ENCODE data around the gene EME1. TPM values are rescaled to one million over a fixed set of nuclear protein-coding genes. Genes with fewer than 3 reads are reported as not detected.

Gene EME1, protein sequence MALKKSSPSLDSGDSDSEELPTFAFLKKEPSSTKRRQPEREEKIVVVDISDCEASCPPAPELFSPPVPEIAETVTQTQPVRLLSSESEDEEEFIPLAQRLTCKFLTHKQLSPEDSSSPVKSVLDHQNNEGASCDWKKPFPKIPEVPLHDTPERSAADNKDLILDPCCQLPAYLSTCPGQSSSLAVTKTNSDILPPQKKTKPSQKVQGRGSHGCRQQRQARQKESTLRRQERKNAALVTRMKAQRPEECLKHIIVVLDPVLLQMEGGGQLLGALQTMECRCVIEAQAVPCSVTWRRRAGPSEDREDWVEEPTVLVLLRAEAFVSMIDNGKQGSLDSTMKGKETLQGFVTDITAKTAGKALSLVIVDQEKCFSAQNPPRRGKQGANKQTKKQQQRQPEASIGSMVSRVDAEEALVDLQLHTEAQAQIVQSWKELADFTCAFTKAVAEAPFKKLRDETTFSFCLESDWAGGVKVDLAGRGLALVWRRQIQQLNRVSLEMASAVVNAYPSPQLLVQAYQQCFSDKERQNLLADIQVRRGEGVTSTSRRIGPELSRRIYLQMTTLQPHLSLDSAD
- total RNA-seq (2014; rRNA removed; shearing (Covaris generic)) (5.9 and 15.9 TPM in 2 replicates), polyA plus RNA-seq (2016; fragmentation: Nextera tagmentation; extraction: Ambion mirVana) (14.4 and 14.7 TPM in 2 replicates)
- long read RNA-seq, partial matches to known transcripts: 3 of 9 reads
- long read RNA-seq, other reads (novel, unspliced or antisense): 2 of 9 reads

DNA sequence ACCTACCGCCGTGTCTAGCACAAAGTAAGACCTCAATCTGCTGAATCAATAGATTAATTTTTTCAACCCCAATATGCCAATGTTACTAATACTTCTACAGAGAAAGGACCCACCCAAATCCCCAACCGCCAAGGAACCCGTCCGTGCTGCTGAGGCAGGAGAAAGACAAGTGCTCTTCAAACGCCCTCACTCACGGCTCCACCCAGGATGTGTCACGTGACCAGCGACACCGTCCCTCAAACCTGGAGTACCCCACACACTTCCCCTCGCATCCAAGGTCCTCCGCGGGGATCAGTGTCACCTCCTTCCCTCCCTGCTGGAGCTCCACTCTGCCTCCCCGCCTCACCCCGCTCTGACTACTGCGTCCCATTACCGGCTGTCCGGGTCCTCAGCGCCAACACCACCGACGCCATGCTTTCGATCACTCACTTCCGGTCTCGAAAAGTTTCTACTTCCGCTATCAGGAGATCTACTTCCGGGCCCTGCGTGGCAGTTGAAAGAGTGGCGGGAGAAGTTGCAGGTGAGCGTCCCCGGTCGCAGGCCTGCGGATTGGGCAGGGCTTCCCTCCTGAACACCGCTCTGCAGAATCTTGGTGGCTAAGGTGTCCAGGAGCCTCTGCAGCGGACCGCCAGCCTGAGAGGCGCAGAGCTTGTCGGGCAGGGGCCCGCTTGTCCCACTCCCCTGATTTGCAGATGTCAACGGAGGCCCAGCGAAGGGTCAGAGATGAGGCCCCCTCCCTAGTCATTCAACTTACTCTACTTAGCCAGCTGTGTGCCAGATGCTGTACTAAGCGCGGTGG lies at the start of gene EME1, which contains the start of gene MRPL27:
EME1 (plus strand) TSS at position 472 of the 799 bp plus-strand sequence. CDS start 1,980 bp downstream, outside the sequence.
MRPL27 (minus strand) TSS at position 427 of the 799 bp plus-strand sequence; CDS start at position 413, 14 bp downstream.
- Histone ChIP-seq H3K9me2 (ENCODE audit: insufficient read depth) (no peaks in the 10 kb centered on the region), H2AFZ (peak within 1 kb of the TSS; percentile 95), H3K27ac (ENCODE audit: low read depth) (peak within 1 kb of the TSS; percentile 88), H3K4me1 (ENCODE audit: insufficient read depth) (peaks cover 9% of the 10 kb centered on the region; the same call in 1 of the 2 replicates), H3K27me3 (ENCODE audit: insufficient read depth) (no peaks in the 10 kb centered on the region), H3K4me2 (peak within 1 kb of the TSS; percentile 98), H3F3A (replicated peaks; ENCODE audit: low read depth) (no peaks in the 10 kb centered on the region), H3K36me3 (ENCODE audit: insufficient read depth) (peaks cover 18% of the 10 kb centered on the region; the same call in 1 of the 2 replicates), H3K4me3 (peak within 1 kb of the TSS; percentile 73), H3K79me2 (replicated peaks; ENCODE audit: insufficient read depth) (peaks cover 20% of the 10 kb centered on the region), H4K20me1 (replicated peaks; ENCODE audit: insufficient read depth) (peaks cover 9% of the 10 kb centered on the region)
- DNase-seq (ENCODE audit: low spot score) (peak; percentile 92), ATAC-seq (peak; percentile 96)
- Mint-ChIP-seq H3K27me3 (ENCODE audit: insufficient read depth, low read depth, poor library complexity) (peaks cover 11% of the 10 kb centered on the region), H3K4me3 (peak within 1 kb of the TSS; percentile 97), H3K27ac (peak within 1 kb of the TSS; percentile 99), H3K4me1 (peaks cover 13% of the 10 kb centered on the region), H3K36me3 (ENCODE audit: low read depth) (peaks cover 50% of the 10 kb centered on the region), H3K9me3 (no peaks in the 10 kb centered on the region)
- TF ChIP-seq STAT1 (IDR thresholded peaks at IDR 0.05; ENCODE audit: unreplicated experiment) (no peak), ZNF331 (CRISPR knock-in tag; IDR thresholded peaks at IDR 0.05; ENCODE audit: low read depth) (no peak), NANOG (IDR thresholded peaks at IDR 0.05; ENCODE audit: borderline replicate concordance) (peak; percentile 67; the same call in 1 of the 2 replicates), CREB1 (CRISPR knock-in tag; IDR thresholded peaks at IDR 0.05; ENCODE audit: low read depth) (peak; percentile 43), POLR2AphosphoS5 (IDR thresholded peaks at IDR 0.05; ENCODE audit: low read depth) (peak; percentile 91), JUNB (IDR thresholded peaks at IDR 0.05; ENCODE audit: unreplicated experiment) (no peak), ZNF114 (CRISPR knock-in tag; IDR thresholded peaks at IDR 0.05) (no peak)
- TF ChIP-seq, protein P1, sequence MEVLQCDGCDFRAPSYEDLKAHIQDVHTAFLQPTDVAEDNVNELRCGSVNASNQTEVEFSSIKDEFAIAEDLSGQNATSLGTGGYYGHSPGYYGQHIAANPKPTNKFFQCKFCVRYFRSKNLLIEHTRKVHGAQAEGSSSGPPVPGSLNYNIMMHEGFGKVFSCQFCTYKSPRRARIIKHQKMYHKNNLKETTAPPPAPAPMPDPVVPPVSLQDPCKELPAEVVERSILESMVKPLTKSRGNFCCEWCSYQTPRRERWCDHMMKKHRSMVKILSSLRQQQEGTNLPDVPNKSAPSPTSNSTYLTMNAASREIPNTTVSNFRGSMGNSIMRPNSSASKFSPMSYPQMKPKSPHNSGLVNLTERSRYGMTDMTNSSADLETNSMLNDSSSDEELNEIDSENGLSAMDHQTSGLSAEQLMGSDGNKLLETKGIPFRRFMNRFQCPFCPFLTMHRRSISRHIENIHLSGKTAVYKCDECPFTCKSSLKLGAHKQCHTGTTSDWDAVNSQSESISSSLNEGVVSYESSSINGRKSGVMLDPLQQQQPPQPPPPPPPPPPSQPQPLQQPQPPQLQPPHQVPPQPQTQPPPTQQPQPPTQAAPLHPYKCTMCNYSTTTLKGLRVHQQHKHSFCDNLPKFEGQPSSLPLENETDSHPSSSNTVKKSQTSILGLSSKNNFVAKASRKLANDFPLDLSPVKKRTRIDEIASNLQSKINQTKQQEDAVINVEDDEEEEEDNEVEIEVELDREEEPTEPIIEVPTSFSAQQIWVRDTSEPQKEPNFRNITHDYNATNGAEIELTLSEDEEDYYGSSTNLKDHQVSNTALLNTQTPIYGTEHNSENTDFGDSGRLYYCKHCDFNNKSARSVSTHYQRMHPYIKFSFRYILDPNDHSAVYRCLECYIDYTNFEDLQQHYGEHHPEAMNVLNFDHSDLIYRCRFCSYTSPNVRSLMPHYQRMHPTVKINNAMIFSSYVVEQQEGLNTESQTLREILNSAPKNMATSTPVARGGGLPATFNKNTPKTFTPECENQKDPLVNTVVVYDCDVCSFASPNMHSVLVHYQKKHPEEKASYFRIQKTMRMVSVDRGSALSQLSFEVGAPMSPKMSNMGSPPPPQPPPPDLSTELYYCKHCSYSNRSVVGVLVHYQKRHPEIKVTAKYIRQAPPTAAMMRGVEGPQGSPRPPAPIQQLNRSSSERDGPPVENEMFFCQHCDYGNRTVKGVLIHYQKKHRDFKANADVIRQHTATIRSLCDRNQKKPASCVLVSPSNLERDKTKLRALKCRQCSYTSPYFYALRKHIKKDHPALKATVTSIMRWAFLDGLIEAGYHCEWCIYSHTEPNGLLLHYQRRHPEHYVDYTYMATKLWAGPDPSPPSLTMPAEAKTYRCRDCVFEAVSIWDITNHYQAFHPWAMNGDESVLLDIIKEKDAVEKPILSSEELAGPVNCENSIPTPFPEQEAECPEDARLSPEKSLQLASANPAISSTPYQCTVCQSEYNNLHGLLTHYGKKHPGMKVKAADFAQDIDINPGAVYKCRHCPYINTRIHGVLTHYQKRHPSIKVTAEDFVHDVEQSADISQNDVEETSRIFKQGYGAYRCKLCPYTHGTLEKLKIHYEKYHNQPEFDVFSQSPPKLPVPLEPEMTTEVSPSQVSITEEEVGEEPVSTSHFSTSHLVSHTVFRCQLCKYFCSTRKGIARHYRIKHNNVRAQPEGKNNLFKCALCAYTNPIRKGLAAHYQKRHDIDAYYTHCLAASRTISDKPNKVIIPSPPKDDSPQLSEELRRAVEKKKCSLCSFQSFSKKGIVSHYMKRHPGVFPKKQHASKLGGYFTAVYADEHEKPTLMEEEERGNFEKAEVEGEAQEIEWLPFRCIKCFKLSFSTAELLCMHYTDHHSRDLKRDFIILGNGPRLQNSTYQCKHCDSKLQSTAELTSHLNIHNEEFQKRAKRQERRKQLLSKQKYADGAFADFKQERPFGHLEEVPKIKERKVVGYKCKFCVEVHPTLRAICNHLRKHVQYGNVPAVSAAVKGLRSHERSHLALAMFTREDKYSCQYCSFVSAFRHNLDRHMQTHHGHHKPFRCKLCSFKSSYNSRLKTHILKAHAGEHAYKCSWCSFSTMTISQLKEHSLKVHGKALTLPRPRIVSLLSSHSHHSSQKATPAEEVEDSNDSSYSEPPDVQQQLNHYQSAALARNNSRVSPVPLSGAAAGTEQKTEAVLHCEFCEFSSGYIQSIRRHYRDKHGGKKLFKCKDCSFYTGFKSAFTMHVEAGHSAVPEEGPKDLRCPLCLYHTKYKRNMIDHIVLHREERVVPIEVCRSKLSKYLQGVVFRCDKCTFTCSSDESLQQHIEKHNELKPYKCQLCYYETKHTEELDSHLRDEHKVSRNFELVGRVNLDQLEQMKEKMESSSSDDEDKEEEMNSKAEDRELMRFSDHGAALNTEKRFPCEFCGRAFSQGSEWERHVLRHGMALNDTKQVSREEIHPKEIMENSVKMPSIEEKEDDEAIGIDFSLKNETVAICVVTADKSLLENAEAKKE (CRISPR knock-in tag; IDR thresholded peaks at IDR 0.05): no peak
- TF ChIP-seq, protein P2, sequence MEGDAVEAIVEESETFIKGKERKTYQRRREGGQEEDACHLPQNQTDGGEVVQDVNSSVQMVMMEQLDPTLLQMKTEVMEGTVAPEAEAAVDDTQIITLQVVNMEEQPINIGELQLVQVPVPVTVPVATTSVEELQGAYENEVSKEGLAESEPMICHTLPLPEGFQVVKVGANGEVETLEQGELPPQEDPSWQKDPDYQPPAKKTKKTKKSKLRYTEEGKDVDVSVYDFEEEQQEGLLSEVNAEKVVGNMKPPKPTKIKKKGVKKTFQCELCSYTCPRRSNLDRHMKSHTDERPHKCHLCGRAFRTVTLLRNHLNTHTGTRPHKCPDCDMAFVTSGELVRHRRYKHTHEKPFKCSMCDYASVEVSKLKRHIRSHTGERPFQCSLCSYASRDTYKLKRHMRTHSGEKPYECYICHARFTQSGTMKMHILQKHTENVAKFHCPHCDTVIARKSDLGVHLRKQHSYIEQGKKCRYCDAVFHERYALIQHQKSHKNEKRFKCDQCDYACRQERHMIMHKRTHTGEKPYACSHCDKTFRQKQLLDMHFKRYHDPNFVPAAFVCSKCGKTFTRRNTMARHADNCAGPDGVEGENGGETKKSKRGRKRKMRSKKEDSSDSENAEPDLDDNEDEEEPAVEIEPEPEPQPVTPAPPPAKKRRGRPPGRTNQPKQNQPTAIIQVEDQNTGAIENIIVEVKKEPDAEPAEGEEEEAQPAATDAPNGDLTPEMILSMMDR (conservative IDR thresholded peaks at IDR 0.05; ENCODE audit: low read depth in 2 of 2): no peak
- TF ChIP-seq, protein P3, sequence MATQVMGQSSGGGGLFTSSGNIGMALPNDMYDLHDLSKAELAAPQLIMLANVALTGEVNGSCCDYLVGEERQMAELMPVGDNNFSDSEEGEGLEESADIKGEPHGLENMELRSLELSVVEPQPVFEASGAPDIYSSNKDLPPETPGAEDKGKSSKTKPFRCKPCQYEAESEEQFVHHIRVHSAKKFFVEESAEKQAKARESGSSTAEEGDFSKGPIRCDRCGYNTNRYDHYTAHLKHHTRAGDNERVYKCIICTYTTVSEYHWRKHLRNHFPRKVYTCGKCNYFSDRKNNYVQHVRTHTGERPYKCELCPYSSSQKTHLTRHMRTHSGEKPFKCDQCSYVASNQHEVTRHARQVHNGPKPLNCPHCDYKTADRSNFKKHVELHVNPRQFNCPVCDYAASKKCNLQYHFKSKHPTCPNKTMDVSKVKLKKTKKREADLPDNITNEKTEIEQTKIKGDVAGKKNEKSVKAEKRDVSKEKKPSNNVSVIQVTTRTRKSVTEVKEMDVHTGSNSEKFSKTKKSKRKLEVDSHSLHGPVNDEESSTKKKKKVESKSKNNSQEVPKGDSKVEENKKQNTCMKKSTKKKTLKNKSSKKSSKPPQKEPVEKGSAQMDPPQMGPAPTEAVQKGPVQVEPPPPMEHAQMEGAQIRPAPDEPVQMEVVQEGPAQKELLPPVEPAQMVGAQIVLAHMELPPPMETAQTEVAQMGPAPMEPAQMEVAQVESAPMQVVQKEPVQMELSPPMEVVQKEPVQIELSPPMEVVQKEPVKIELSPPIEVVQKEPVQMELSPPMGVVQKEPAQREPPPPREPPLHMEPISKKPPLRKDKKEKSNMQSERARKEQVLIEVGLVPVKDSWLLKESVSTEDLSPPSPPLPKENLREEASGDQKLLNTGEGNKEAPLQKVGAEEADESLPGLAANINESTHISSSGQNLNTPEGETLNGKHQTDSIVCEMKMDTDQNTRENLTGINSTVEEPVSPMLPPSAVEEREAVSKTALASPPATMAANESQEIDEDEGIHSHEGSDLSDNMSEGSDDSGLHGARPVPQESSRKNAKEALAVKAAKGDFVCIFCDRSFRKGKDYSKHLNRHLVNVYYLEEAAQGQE (IDR thresholded peaks at IDR 0.05; ENCODE audit: unreplicated experiment): peak; percentile 20
